Chondrocyte (in vitro differentiated cells): ENCODE measurements around the gene MYT1. TPM values are rescaled to one million over a fixed set of nuclear protein-coding genes. Genes with fewer than 3 reads are reported as not detected.
A peak's percentile ranks its signal among the peaks of the same experiment; 100 is the strongest.

ENCODE experiments used
- DNase-seq: peaks from one replicate; pipeline ENCODE4 v3.0.0; 2021; ENCODE audit warnings: mixed read lengths, low spot score
- H3K27ac Mint-ChIP-seq: one replicate; pipeline ENCODE4 v1.8.0; 2021; ENCODE audit warnings: mild to moderate bottlenecking, moderate library complexity, mixed read lengths; ENCODE audit not compliant: unreplicated experiment
- H3K27me3 Mint-ChIP-seq: 2 replicates; pipeline ENCODE4 v1.8.0; 2021; ENCODE audit warnings: low read depth, mixed read lengths
- H3K36me3 Mint-ChIP-seq: 2 replicates; pipeline ENCODE4 v1.8.0; 2021; ENCODE audit warnings: low read depth, mixed read lengths
- H3K4me1 Mint-ChIP-seq: 2 replicates; pipeline ENCODE4 v1.8.0; 2021; ENCODE audit warnings: low read depth, mild to moderate bottlenecking, mixed read lengths
- H3K4me3 Mint-ChIP-seq: one replicate; pipeline ENCODE4 v1.8.0; 2021; ENCODE audit warnings: mild to moderate bottlenecking, moderate library complexity, mixed read lengths; ENCODE audit not compliant: unreplicated experiment
- H3K9me3 Mint-ChIP-seq: 2 replicates; pipeline ENCODE4 v1.8.0; 2021; ENCODE audit warnings: low read depth, mixed read lengths
- total RNA-seq: library from RNA; stranded (reverse); gene quantifications from 3 replicates; pipeline ENCODE4 v1.2.1, GENCODE V29; 2021
- TF ChIP-seq, protein P1 (sequence below): fragments of 200-600 bp; sonication (generic); IDR thresholded peaks from 2 replicates; pipeline ENCODE4 v1.5.0; 2021; ENCODE audit warnings: antibody characterized with exemption, mild to moderate bottlenecking, moderate library complexity

MYT1 gene
- total RNA-seq, 1 donor from 2014 or later = not detected

DNA sequence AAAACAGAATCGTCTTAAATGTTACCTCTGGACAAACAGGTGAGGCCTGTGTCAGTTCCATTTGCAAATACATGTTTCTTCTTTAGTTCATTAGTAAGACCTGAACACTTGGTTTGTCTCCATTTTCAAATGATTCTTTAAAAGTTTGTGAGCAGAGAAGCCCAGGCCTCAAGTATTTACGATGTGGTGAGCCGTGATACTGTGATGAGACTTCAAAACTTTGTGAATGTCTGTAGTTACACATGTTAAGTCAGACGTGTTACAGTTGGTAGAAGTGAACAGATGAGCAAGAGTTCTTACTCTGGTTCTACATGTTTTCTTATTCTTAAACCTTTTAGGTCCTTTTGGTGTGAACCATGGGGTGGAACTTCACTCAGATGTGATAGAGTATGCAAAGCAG, 99.8 kb downstream of the MYT1 start:
- Mint-ChIP-seq H3K27ac (no peak overlapping the region), H3K9me3 (no peaks in the 10 kb centered on the region), H3K4me3 (no peak overlapping the region), H3K4me1 (peaks cover 37% of the 10 kb centered on the region), H3K27me3 (no peaks in the 10 kb centered on the region), H3K36me3 (peaks cover 7% of the 10 kb centered on the region)
- TF ChIP-seq, protein P1, sequence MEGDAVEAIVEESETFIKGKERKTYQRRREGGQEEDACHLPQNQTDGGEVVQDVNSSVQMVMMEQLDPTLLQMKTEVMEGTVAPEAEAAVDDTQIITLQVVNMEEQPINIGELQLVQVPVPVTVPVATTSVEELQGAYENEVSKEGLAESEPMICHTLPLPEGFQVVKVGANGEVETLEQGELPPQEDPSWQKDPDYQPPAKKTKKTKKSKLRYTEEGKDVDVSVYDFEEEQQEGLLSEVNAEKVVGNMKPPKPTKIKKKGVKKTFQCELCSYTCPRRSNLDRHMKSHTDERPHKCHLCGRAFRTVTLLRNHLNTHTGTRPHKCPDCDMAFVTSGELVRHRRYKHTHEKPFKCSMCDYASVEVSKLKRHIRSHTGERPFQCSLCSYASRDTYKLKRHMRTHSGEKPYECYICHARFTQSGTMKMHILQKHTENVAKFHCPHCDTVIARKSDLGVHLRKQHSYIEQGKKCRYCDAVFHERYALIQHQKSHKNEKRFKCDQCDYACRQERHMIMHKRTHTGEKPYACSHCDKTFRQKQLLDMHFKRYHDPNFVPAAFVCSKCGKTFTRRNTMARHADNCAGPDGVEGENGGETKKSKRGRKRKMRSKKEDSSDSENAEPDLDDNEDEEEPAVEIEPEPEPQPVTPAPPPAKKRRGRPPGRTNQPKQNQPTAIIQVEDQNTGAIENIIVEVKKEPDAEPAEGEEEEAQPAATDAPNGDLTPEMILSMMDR = no peak
- no peak for DNase-seq

DNA sequence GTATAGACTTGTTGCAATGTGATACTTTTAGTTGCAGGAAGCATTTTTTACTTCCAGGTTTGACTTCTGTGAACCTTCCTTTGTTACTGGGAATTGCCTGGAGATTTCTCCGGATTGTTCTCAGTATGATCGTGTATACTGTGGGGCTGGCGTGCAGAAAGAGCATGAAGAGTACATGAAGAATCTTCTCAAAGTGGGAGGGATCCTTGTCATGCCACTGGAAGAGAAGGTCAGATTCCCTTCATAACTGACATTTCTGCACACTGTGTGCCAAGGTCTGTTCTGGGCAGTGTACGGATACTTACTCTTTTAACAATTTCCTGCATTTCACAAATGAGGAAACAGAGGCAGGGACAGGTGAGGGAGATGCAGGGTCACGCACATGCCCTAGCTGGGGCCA, 100.9 kb downstream of the MYT1 start:
- H3K27ac Mint-ChIP-seq = peak overlapping the region; percentile 33
- DNase-seq = no peak
- H3K27me3 Mint-ChIP-seq = no peaks in the 10 kb centered on the region
- TF ChIP-seq, protein P1 = no peak
- H3K4me1 Mint-ChIP-seq = peaks cover 37% of the 10 kb centered on the region
- H3K36me3 Mint-ChIP-seq = peaks cover 11% of the 10 kb centered on the region
- H3K4me3 Mint-ChIP-seq = no peak overlapping the region
- no peaks in the 10 kb centered on the region for H3K9me3 Mint-ChIP-seq

DNA sequence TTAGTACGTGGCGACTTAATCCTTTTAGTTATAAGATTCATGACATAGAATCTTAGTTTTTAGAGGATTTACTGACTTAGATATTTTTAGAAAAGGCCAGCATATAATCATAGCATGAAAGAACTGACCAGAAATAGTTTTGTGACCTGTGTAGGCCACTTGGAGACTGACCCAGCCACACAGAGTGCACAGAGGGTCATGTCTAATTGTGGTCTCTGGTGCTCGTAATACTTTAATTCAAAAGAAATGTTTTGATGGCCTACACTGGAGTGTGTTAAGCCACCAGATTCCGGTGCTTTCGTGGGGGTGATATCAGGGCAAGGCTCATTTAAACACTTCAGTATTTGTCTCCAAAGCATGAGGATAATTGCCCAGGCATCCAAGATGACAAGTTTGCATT, 102.7 kb downstream of the MYT1 start:
- Mint-ChIP-seq H3K4me1 (peaks cover 21% of the 10 kb centered on the region), H3K9me3 (no peaks in the 10 kb centered on the region), H3K27me3 (no peaks in the 10 kb centered on the region), H3K36me3 (peaks cover 16% of the 10 kb centered on the region), H3K4me3 (no peak overlapping the region), H3K27ac (no peak overlapping the region)
- TF ChIP-seq, protein P1 = no peak
- no peak for DNase-seq

DNA sequence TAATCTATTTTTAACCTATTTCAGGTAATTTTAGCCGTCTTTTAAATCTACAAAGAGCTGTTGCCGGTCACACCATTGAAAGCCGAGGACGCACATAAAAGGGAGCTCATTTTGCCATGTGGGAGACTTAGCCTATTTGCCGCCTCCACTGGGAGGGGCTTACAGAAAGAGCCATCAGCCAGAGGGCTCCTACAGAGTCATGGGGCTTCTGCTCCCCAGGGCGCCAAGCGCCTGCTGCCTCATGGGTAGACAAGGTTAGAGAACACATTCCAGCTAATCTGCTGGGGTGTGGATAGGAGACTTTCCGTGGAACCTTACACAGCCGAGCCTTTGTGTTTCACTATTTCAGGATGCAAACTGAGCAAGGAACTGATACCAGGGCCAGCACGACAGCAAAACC, 103.9 kb downstream of the MYT1 start:
- Mint-ChIP-seq H3K36me3 (peaks cover 13% of the 10 kb centered on the region), H3K9me3 (no peaks in the 10 kb centered on the region)

DNA sequence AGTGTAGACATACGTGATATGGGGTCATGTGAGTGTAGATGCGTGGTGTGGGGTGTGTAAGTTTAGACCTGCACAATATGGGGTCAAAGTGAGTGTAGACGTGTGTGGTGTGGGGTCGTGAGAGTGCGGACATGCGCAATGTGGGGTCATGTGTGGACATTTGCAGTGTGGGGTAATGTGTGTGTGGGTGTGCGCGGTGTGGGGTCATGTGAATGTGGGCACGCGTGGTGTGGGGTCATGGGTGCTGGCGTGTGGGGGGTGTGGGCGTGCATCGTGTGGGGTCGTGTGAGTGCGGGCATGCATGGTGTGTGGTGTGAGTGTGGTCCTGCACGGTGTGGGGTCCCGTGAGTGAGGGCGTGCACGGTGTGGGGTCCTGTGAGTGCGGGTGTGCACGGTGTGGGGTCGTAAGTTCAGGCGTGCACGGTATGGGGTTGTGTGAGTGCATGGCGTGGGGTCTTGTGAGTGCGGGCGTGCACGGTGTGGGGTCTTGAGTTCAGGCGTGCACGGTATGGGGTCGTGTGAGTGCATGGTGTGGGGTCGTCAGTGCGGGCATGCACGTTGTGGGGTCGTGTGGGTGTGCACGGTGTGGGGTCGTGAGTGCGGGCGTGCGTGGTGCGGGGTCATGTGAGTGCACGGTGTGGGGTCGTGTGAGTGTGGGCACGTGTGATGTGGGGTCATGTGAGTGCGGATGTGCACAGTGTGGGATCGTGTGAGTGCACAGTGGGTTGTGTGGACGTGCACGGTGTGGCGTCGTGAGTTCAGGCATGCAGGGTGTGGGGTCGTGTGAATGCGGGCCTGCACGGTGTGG, 105.6 kb downstream of the MYT1 start:
- H3K27me3 Mint-ChIP-seq = no peaks in the 10 kb centered on the region
- peaks cover 12% of the 10 kb centered on the region for H3K4me1 Mint-ChIP-seq
- H3K4me3 Mint-ChIP-seq = no peak overlapping the region
- no peaks in the 10 kb centered on the region for H3K9me3 Mint-ChIP-seq
- TF ChIP-seq, protein P1 = no peak
- no peak overlapping the region for H3K27ac Mint-ChIP-seq
- DNase-seq = no peak
- H3K36me3 Mint-ChIP-seq = peaks cover 16% of the 10 kb centered on the region

More for the DNA sequence above, 103.9 kb downstream of the MYT1 start:
- no peak overlapping the region for H3K27ac Mint-ChIP-seq
- peaks cover 19% of the 10 kb centered on the region for H3K4me1 Mint-ChIP-seq
- TF ChIP-seq, protein P1 = no peak
- no peak for DNase-seq
- H3K27me3 Mint-ChIP-seq = no peaks in the 10 kb centered on the region
- H3K4me3 Mint-ChIP-seq = no peak overlapping the region
